K562 (cell line): ENCODE results near the gene CNOT4. TPM values are rescaled to one million over a fixed set of nuclear protein-coding genes. Genes with fewer than 3 reads are reported as not detected.

Source experiments
- ARID3B ChIP-seq: fragments of 250-450 bp; sonication (Bioruptor Pico); IDR thresholded peaks from 2 replicates; pipeline ENCODE4 v1.4.0; 2020; ENCODE audit warnings: borderline replicate concordance
- BCL6 ChIP-seq: fragments of 250-450 bp; sonication (Bioruptor Pico); IDR thresholded peaks from 2 replicates; pipeline ENCODE4 v1.4.0; 2020
- BRCA1 ChIP-seq, 2 experiments: fragments of 450-650 bp in 1 of 2; sonication (generic) in 1 of 2; formaldehyde crosslinking in 1 of 2; IDR thresholded peaks; 2 replicates each; pipeline versions ENCODE4 v1.5.0 to v1.6.1; 2017 to 2020; ENCODE audit warnings: mild to moderate bottlenecking in 1 of 2, missing genetic modification reagents in 1 of 2
- CREB3 ChIP-seq: fragments of 450-650 bp; conservative IDR thresholded peaks from 2 replicates; pipeline ENCODE4 v1.6.1; 2016; ENCODE audit warnings: missing genetic modification characterization, low read depth, mild to moderate bottlenecking, missing compliant biosample characterization, moderate library complexity
- DLX4 ChIP-seq: fragments of 250-450 bp; sonication (Bioruptor Pico); IDR thresholded peaks from 2 replicates; pipeline ENCODE4 v1.6.1; 2021; ENCODE audit warnings: mild to moderate bottlenecking
- ETV6 ChIP-seq, 3 experiments: fragments of 150-350 bp in 1 of 3; sonication (generic) in 1 of 3; formaldehyde crosslinking in 1 of 3; IDR thresholded peaks; 2 replicates each; pipeline versions ENCODE4 v1.6.1 to v1.8.0; 2014 to 2022; ENCODE audit warnings: borderline replicate concordance in 2 of 3, low read depth in 2 of 3, antibody characterized with exemption in 1 of 3, low read length in 1 of 3, mild to moderate bottlenecking in 1 of 3, missing genetic modification reagents in 1 of 3
- FOS ChIP-seq: IDR thresholded peaks from 3 replicates; pipeline ENCODE4 v1.6.1; 2011; ENCODE audit not compliant: insufficient read length; ENCODE audit errors: extremely low read depth
- GABPA ChIP-seq: fragments of 200-800 bp; sonication (Bioruptor generic); conservative IDR thresholded peaks from 2 replicates; pipeline ENCODE4 v1.6.1; 2016; ENCODE audit warnings: low read depth, missing genetic modification characterization, missing compliant biosample characterization
- ILF3 ChIP-seq: fragments of 450-650 bp; IDR thresholded peaks from 2 replicates; pipeline ENCODE4 v1.6.1; 2018; ENCODE audit warnings: antibody characterized with exemption, mild to moderate bottlenecking, moderate library complexity, borderline replicate concordance
- MXI1 ChIP-seq: IDR thresholded peaks from 2 replicates; pipeline ENCODE4 v1.6.1; 2011; ENCODE audit warnings: low read depth, mild to moderate bottlenecking, improper control_type of control experiment, low read length
- PHF20 ChIP-seq: fragments of 450-650 bp; IDR thresholded peaks from 2 replicates; pipeline ENCODE4 v1.6.1; 2018; ENCODE audit not compliant: partially characterized antibody
- PPARD ChIP-seq: fragments of 250-450 bp; sonication (Bioruptor Pico); IDR thresholded peaks from 2 replicates; pipeline ENCODE4 v1.8.0; 2022; ENCODE audit warnings: inconsistent platforms, mild to moderate bottlenecking, moderate library complexity
- PTTG1 ChIP-seq: fragments of 450-650 bp; IDR thresholded peaks from 2 replicates; pipeline ENCODE4 v1.6.1; 2016; ENCODE audit warnings: low read depth, mild to moderate bottlenecking, missing genetic modification characterization, missing compliant biosample characterization
- ZBTB7A ChIP-seq: IDR thresholded peaks from 2 replicates; pipeline ENCODE4 v1.6.1; 2011; ENCODE audit warnings: low read depth, mild to moderate bottlenecking, low read length, moderate library complexity, borderline replicate concordance; ENCODE audit not compliant: control insufficient read depth
- ZNF121 ChIP-seq: sonication (generic); formaldehyde crosslinking; conservative IDR thresholded peaks from 2 replicates; pipeline ENCODE4 v1.8.0; 2022; ENCODE audit warnings: missing genetic modification reagents
- ZZZ3 ChIP-seq: fragments of 450-650 bp; IDR thresholded peaks from 2 replicates; pipeline ENCODE4 v1.6.1; 2016; ENCODE audit warnings: antibody characterized with exemption, mild to moderate bottlenecking, moderate library complexity
- polyA plus RNA-seq, 8 experiments: library from polyadenylated mRNA; depleted of rRNA in 4 of 8; stranded (reverse) in 5 of 8; unstranded in 3 of 8; fragments of >200 nt; fragmentation: Nextera tagmentation in 2 of 8; fragmentation: Illumina TruSeq in 1 of 8; extraction: Ambion mirVana in 2 of 8; extraction: Trizol in 1 of 8; gene quantifications; 2 replicates each; pipeline versions ENCODE4 v1.2.1 to v1.2.3, GENCODE V29; 2011 to 2014; ENCODE audit warnings: inconsistent platforms in 1 of 8, missing spikeins in 1 of 8
- total RNA-seq, 7 experiments: library from RNA; depleted of rRNA in 6 of 7; stranded (reverse); fragments of >200 nt in 6 of 7; fragmentation: Illumina TruSeq in 2 of 7; extraction: Trizol in 2 of 7; gene quantifications; 2 replicates each; pipeline versions ENCODE4 v1.2.1 to v1.2.3, GENCODE V29; 2011 to 2021; ENCODE audit warnings: low replicate concordance in 1 of 7
- TF ChIP-seq, protein P1 (sequence below): sonication (generic); formaldehyde crosslinking; IDR thresholded peaks from 2 replicates; pipeline ENCODE4 v1.5.0; 2020; ENCODE audit warnings: missing genetic modification reagents
- TF ChIP-seq, protein P2 (sequence below): fragments of 250-450 bp; sonication (Bioruptor Pico); IDR thresholded peaks from 2 replicates; pipeline ENCODE4 v1.8.0; 2022; ENCODE audit warnings: moderate library complexity, mild to moderate bottlenecking, inconsistent platforms
- TF ChIP-seq, protein P3 (sequence below): fragments of 250-450 bp; sonication (Bioruptor Pico); IDR thresholded peaks from 2 replicates; pipeline ENCODE4 v1.5.0; 2021; ENCODE audit warnings: mild to moderate bottlenecking, borderline replicate concordance

CNOT4 gene
- total and polyA plus RNA-seq, 9 of the 15 experiments (the other 6 are each of a cell fraction or from before 2014, with no cell fraction given): 8.6 to 24.1 (median 15.4) TPM

DNA sequence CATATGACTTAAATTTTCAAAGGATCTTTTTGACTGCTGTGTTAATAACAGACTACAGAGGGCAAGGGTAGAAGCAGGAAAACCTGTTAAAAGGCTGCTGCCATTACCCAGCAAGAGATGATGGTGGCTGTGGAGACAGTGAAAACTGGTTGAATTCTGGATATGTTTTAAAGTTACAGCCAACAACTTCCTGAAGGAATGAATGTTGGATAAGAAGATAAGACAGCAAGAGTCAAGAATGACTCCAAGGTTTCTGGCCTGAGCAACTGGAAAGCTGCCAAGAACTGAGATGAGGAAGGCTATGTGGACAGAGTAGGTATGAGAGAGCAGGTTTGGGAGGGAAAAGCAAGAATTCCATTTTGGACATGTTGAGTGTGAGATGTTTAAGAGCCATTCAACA lies 19.1 kb downstream of the CNOT4 start (continued):
- TF ChIP-seq, protein P1, sequence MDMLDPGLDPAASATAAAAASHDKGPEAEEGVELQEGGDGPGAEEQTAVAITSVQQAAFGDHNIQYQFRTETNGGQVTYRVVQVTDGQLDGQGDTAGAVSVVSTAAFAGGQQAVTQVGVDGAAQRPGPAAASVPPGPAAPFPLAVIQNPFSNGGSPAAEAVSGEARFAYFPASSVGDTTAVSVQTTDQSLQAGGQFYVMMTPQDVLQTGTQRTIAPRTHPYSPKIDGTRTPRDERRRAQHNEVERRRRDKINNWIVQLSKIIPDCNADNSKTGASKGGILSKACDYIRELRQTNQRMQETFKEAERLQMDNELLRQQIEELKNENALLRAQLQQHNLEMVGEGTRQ (CRISPR knock-in tag): no peak
- TF ChIP-seq ZBTB7A: no peak
- TF ChIP-seq CREB3 (tag): no peak
- TF ChIP-seq BCL6 (CRISPR knock-in tag): no peak
- TF ChIP-seq MXI1: no peak
- TF ChIP-seq DLX4 (CRISPR knock-in tag): no peak
- TF ChIP-seq ZNF121 (CRISPR knock-in tag): no peak
- TF ChIP-seq ARID3B (CRISPR knock-in tag): no peak
- TF ChIP-seq BRCA1 (IDR thresholded peaks at IDR 0.05): no peak
- no peak for TF ChIP-seq BRCA1 (CRISPR knock-in tag; IDR thresholded peaks at IDR 0.05)
- TF ChIP-seq, protein P2, sequence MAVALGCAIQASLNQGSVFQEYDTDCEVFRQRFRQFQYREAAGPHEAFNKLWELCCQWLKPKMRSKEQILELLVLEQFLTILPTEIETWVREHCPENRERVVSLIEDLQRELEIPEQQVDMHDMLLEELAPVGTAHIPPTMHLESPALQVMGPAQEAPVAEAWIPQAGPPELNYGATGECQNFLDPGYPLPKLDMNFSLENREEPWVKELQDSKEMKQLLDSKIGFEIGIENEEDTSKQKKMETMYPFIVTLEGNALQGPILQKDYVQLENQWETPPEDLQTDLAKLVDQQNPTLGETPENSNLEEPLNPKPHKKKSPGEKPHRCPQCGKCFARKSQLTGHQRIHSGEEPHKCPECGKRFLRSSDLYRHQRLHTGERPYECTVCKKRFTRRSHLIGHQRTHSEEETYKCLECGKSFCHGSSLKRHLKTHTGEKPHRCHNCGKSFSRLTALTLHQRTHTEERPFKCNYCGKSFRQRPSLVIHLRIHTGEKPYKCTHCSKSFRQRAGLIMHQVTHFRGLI: no peak
- TF ChIP-seq ILF3: no peak
- no peak for TF ChIP-seq ETV6 (IDR thresholded peaks at IDR 0.05; ENCODE audit: borderline replicate concordance in 1 of 2, low read depth in 2 of 2, low read length in 1 of 2)
- TF ChIP-seq ETV6 (CRISPR knock-in tag; IDR thresholded peaks at IDR 0.05; ENCODE audit: borderline replicate concordance): no peak
- TF ChIP-seq GABPA (tag): no peak
- no peak for TF ChIP-seq PPARD (CRISPR knock-in tag)
- TF ChIP-seq PTTG1: no peak
- no peak for TF ChIP-seq ZZZ3
- TF ChIP-seq FOS: no peak
- TF ChIP-seq PHF20: no peak
- TF ChIP-seq, protein P3, sequence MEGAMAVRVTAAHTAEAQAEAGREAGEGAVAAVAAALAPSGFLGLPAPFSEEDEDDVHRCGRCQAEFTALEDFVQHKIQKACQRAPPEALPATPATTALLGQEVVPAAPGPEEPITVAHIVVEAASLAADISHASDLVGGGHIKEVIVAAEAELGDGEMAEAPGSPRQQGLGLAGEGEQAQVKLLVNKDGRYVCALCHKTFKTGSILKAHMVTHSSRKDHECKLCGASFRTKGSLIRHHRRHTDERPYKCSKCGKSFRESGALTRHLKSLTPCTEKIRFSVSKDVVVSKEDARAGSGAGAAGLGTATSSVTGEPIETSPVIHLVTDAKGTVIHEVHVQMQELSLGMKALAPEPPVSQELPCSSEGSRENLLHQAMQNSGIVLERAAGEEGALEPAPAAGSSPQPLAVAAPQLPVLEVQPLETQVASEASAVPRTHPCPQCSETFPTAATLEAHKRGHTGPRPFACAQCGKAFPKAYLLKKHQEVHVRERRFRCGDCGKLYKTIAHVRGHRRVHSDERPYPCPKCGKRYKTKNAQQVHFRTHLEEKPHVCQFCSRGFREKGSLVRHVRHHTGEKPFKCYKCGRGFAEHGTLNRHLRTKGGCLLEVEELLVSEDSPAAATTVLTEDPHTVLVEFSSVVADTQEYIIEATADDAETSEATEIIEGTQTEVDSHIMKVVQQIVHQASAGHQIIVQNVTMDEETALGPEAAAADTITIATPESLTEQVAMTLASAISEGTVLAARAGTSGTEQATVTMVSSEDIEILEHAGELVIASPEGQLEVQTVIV (CRISPR knock-in tag): no peak
